ENCODE results near the gene IRGQ. TPM values are rescaled to one million over a fixed set of nuclear protein-coding genes. Genes with fewer than 3 reads are reported as not detected.

IRGQ gene
- total and polyA plus RNA-seq, 5 donors from 2014 or later, result 0.54 to 40.9 (median 1.5) TPM

DNA sequence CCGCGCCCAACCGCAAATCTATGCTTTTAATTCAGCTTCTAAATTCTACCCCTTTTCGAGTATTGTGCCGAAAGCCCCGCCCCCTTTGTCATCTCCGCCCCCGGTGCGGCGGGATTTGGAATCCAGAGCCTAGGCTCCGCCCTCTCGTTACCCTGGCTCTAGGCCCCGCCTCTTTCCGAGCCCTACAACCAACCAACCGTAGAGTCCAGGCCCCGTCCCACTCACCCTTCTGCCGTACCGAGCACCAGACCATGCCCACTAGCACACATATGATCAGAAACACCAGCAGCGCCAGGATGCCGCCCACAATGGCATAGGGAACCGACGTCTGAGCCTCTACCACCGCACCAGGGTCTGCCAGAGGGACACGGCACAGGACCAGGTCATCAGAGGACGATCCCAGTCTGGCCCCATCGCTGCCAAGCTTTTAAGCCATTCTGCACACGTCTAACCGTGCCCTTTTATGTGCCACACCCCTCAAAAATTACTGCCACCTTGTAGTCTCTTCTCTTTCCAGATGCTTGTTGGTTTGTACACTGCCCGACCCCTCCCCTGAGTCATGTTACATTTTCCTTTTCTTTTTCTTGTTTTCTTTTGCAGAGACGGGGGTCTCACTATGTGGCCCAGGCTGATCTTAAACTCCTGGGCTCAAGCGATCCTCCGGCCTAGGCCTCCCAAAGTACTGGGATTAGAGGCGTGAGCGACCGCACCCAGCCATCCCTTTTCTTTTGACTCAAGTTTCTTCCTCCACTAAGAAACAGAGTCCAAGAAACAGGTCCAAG, 28.1 kb upstream of the IRGQ start:
- Mint-ChIP-seq H3K9me3 (no peaks in the 10 kb centered on the region), H3K27me3 (peaks cover 17% of the 10 kb centered on the region), H3K36me3 (no peaks in the 10 kb centered on the region), H3K4me1 (peaks cover 10 to 42% (median 17%) of the 10 kb centered on the region in 4 donors), H3K27ac (peak overlapping the region in 2 of 3 donors; percentile 38 to 52), H3K4me3 (peak overlapping the region in 2 of 4 donors; percentile 43 to 86)
- Histone ChIP-seq H3K4me3 (ENCODE audit: low read depth, low read length) (no peak overlapping the region), H3K4me1 (ENCODE audit: control insufficient read depth, insufficient read depth, low read length, poor library complexity, severe bottlenecking) (peaks cover 14% of the 10 kb centered on the region), H3K27ac (ENCODE audit: insufficient read depth, low read length, poor library complexity, severe bottlenecking) (no peak overlapping the region), H3K36me3 (ENCODE audit: control insufficient read depth, insufficient read depth, low read length) (no peaks in the 10 kb centered on the region), H3K9me3 (ENCODE audit: control insufficient read depth in 2 of 2, low read length in 2 of 2) (no peaks in the 10 kb centered on the region), H3K27me3 (ENCODE audit: control insufficient read depth, insufficient read depth, low read length) (no peaks in the 10 kb centered on the region)
- ATAC-seq (ENCODE audit: low read depth in 2 of 2) (no peak), DNase-seq (no peak)

DNA sequence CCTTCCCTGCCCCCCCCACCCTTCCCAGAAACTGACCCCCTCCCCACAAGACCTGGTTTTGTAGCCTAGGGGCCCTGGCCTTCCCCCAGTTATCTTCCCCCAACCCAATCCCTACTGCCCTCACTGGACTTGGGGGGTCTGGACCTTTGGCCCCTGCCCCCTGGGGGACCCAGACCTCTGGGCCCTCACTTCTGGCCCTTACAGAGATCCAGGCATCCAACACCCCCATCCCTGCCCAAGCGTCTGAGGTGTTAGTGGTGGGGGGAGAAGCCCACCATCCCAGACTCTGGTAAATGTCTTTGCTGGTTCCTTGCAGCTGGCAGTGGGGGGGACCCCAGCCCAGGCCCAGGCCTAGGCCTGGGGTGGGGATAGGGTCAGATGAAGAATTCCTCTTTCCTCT, 27.0 kb upstream of the IRGQ start:
- Histone ChIP-seq H3K4me1 (ENCODE audit: control insufficient read depth, insufficient read depth, low read length, poor library complexity, severe bottlenecking) (peaks cover 23% of the 10 kb centered on the region), H3K27me3 (ENCODE audit: control insufficient read depth, insufficient read depth, low read length) (no peaks in the 10 kb centered on the region), H3K36me3 (ENCODE audit: control insufficient read depth, insufficient read depth, low read length) (no peaks in the 10 kb centered on the region), H3K27ac (ENCODE audit: insufficient read depth, low read length, poor library complexity, severe bottlenecking) (no peak overlapping the region), H3K4me3 (ENCODE audit: low read depth, low read length) (no peak overlapping the region), H3K9me3 (ENCODE audit: control insufficient read depth in 2 of 2, low read length in 2 of 2) (no peaks in the 10 kb centered on the region)
- no peaks in the 10 kb centered on the region for H3K36me3 Mint-ChIP-seq
- peaks cover 10 to 49% (median 19%) of the 10 kb centered on the region in 4 donors for H3K4me1 Mint-ChIP-seq
- H3K4me3 Mint-ChIP-seq, result peak overlapping the region in 1 of 4 donors; percentile 43
- H3K27me3 Mint-ChIP-seq, result peaks cover 12% of the 10 kb centered on the region
- H3K27ac Mint-ChIP-seq, result no peak overlapping the region
- DNase-seq (no peak), ATAC-seq (ENCODE audit: low read depth in 2 of 2) (no peak)
- no peaks in the 10 kb centered on the region for H3K9me3 Mint-ChIP-seq

DNA sequence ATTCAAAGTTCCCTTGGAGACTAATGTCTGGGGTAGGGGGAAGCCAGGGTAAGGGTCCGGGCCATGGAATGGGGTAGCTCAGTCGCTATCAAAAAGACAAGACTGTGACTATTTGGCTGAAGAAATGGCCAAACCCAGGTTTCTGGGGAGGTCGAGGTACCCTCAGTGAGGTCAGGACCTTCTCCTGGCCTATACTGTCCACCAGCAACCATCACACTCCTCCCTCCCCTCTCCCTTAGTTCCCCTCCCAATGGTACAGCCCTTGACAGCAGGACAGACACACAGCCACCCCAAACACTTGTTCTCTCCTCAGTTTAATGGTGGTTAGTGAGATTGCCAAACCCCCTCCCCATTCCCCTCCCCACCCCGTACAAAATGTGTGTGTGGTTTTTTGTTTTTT, 26.1 kb upstream of the IRGQ start:
- Histone ChIP-seq H3K4me3 (ENCODE audit: low read depth, low read length) (no peak overlapping the region), H3K36me3 (ENCODE audit: control insufficient read depth, insufficient read depth, low read length) (no peaks in the 10 kb centered on the region), H3K27me3 (ENCODE audit: control insufficient read depth, insufficient read depth, low read length) (no peaks in the 10 kb centered on the region), H3K27ac (ENCODE audit: insufficient read depth, low read length, poor library complexity, severe bottlenecking) (no peak overlapping the region), H3K4me1 (ENCODE audit: control insufficient read depth, insufficient read depth, low read length, poor library complexity, severe bottlenecking) (peaks cover 23% of the 10 kb centered on the region), H3K9me3 (ENCODE audit: control insufficient read depth in 2 of 2, low read length in 2 of 2) (no peaks in the 10 kb centered on the region)
- ATAC-seq (ENCODE audit: low read depth in 2 of 2) (no peak), DNase-seq (no peak)
- Mint-ChIP-seq H3K9me3 (no peaks in the 10 kb centered on the region), H3K27ac (peak overlapping the region in 1 of 3 donors; percentile 35), H3K4me1 (peaks cover 10 to 47% (median 21%) of the 10 kb centered on the region in 4 donors), H3K27me3 (peaks cover 5% of the 10 kb centered on the region), H3K4me3 (peak overlapping the region in 2 of 4 donors; percentile 63 to 85), H3K36me3 (no peaks in the 10 kb centered on the region)

DNA sequence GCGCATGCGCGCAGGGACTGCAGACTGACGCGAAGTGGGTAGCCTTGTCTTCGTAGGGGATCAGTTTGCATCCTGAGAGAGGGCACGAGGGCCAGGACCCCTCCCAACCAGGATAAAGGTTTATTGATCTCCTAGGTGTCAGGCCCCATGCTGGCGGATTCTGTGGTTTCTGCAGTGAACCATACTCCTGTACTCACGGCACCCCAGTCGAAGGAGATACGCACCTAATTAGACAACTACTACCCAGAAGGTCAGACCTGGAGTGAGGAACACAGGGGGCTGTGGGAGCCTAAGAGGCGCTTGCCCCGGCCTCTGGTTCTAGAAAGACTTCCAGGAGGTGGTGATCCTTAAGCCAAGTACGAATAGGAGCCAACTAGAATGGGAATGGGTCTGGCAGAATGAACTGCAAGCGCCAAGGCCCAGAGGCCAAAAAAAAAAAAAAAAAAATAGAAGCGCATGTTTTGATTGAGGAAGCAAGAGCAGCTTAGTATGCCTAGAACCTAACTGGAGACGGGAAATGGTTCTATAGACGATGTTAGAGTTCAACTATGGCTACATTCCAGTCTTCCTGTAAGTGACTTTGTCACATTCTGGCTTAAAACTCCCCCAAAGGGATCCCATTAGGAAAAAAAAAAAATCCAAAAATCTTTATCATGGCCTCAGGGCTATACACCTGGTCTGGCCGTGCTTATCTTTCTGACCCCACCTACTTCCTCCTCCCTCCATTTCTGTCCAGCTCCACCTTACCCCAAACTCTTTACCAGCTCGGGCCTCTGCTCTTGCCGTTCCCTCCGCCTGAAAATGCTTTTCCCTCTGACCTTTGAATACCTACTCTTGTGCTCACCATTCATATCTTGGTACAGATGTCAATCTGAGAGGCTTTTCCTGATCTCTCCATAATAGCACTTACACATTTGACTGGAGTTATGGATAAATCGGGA, 24.4 kb upstream of the IRGQ start:
- Histone ChIP-seq H3K27ac (ENCODE audit: insufficient read depth, low read length, poor library complexity, severe bottlenecking) (peak overlapping the region; percentile 84), H3K4me3 (ENCODE audit: low read depth, low read length) (peak overlapping the region; percentile 76), H3K27me3 (ENCODE audit: control insufficient read depth, insufficient read depth, low read length) (no peaks in the 10 kb centered on the region), H3K4me1 (ENCODE audit: control insufficient read depth, insufficient read depth, low read length, poor library complexity, severe bottlenecking) (peaks cover 22% of the 10 kb centered on the region), H3K36me3 (ENCODE audit: control insufficient read depth, insufficient read depth, low read length) (no peaks in the 10 kb centered on the region), H3K9me3 (ENCODE audit: control insufficient read depth in 2 of 2, low read length in 2 of 2) (no peaks in the 10 kb centered on the region)
- H3K4me3 Mint-ChIP-seq, result peak overlapping the region; percentile 91 to 98 (median 98)
- no peaks in the 10 kb centered on the region for H3K36me3 Mint-ChIP-seq
- ATAC-seq (ENCODE audit: low read depth in 2 of 2), result peak in 1 of 2 donors; percentile 2
- H3K27me3 Mint-ChIP-seq, result no peaks in the 10 kb centered on the region
- peak overlapping the region; percentile 95 to 98 (median 96) for H3K27ac Mint-ChIP-seq
- peak in 1 of 3 donors; percentile 81 for DNase-seq
- no peaks in the 10 kb centered on the region for H3K9me3 Mint-ChIP-seq
- H3K4me1 Mint-ChIP-seq, result peaks cover 10 to 52% (median 26%) of the 10 kb centered on the region in 4 donors

DNA sequence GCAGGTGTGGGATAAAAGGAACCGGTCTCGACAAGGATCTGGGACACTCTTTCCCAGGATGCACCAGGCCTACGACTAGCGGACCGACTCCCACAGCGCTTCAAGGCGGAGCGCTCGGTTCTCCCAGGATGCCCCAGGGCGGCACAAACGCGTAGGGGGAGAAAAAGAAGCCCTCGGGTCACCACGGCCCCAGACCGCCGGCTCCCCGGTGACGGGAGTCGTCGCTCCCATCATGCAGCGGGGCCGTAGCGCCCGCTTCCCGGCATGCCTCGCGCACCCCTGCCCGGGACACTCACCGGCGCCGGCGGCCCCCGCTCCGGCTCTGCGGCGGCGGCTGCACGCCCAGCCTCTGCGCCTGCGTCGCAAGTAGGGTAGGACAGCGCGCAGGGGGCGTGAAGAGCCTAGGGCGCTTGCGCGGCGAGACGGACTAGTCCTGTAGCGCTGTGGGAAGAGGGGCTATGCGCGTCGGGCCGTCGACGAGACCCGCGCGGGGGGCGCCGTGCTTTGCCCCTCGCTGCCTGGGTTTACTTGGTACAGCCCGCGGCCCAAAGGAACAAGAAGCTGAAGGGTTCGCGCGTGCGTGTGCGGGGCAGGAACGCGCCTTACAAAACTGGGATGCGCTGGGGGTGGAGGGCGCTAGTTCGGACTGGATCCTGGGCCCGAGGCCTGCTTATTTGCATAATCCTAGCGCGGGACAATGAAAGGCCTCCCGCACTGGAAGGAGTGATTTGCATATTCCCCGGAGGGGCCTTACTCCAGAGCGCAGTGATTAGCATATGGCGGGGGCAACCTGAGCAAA, 23.5 kb upstream of the IRGQ start, which contains the start of gene ZNF428:
Gene ZNF428 (minus strand): TSS at position 368 of the 799 bp plus-strand sequence. CDS start 5,325 bp downstream, outside the sequence.
- ATAC-seq (ENCODE audit: low read depth in 2 of 2) (peak; percentile 90 to 91), DNase-seq (peak; percentile 80 to 89 (median 85))
- Histone ChIP-seq H3K4me3 (ENCODE audit: low read depth, low read length) (peak within 1 kb of the TSS; percentile 90), H3K4me1 (ENCODE audit: control insufficient read depth, insufficient read depth, low read length, poor library complexity, severe bottlenecking) (peaks cover 18% of the 10 kb centered on the region), H3K36me3 (ENCODE audit: control insufficient read depth, insufficient read depth, low read length) (no peaks in the 10 kb centered on the region), H3K27ac (ENCODE audit: insufficient read depth, low read length, poor library complexity, severe bottlenecking) (peak within 1 kb of the TSS; percentile 84), H3K27me3 (ENCODE audit: control insufficient read depth, insufficient read depth, low read length) (no peaks in the 10 kb centered on the region), H3K9me3 (ENCODE audit: control insufficient read depth in 2 of 2, low read length in 2 of 2) (no peaks in the 10 kb centered on the region)
- Mint-ChIP-seq H3K9me3 (no peaks in the 10 kb centered on the region), H3K4me1 (peaks cover 10 to 43% (median 27%) of the 10 kb centered on the region in 4 donors), H3K4me3 (peak within 1 kb of the TSS; percentile 91 to 98 (median 98)), H3K36me3 (no peaks in the 10 kb centered on the region), H3K27ac (peak within 1 kb of the TSS; percentile 95 to 98 (median 96)), H3K27me3 (no peaks in the 10 kb centered on the region)

DNA sequence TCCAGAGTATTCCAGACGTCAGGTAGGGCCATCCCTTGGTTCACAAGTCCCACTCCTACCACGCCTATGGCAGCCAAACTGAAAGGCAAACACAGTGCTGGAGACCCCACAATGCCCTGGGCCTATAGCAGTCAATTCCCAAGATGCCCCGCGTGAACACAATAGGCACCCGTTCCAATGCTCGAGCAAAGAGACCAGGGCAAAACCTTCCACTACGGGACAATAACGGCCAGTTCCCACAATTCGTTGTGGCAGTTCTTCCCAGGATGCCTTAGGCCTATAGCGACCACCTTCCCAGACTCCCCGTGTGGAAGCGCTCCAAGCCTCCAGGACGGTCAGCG, 23.0 kb upstream of the IRGQ start:
- no peaks in the 10 kb centered on the region for H3K27me3 Mint-ChIP-seq
- Histone ChIP-seq H3K4me3 (ENCODE audit: low read depth, low read length) (peak overlapping the region; percentile 90), H3K27ac (ENCODE audit: insufficient read depth, low read length, poor library complexity, severe bottlenecking) (peak overlapping the region; percentile 84), H3K9me3 (ENCODE audit: control insufficient read depth in 2 of 2, low read length in 2 of 2) (no peaks in the 10 kb centered on the region), H3K27me3 (ENCODE audit: control insufficient read depth, insufficient read depth, low read length) (no peaks in the 10 kb centered on the region), H3K36me3 (ENCODE audit: control insufficient read depth, insufficient read depth, low read length) (peaks cover 3% of the 10 kb centered on the region), H3K4me1 (ENCODE audit: control insufficient read depth, insufficient read depth, low read length, poor library complexity, severe bottlenecking) (peaks cover 18% of the 10 kb centered on the region)
- peak overlapping the region; percentile 91 to 98 (median 98) for H3K4me3 Mint-ChIP-seq
- H3K27ac Mint-ChIP-seq, result peak overlapping the region; percentile 85 to 98 (median 96)
- ATAC-seq (ENCODE audit: low read depth in 2 of 2), result no peak
- peak in 1 of 3 donors; percentile 76 for DNase-seq
- peaks cover 10 to 43% (median 26%) of the 10 kb centered on the region in 4 donors for H3K4me1 Mint-ChIP-seq
- H3K36me3 Mint-ChIP-seq, result peaks cover 4% of the 10 kb centered on the region
- H3K9me3 Mint-ChIP-seq, result no peaks in the 10 kb centered on the region

DNA sequence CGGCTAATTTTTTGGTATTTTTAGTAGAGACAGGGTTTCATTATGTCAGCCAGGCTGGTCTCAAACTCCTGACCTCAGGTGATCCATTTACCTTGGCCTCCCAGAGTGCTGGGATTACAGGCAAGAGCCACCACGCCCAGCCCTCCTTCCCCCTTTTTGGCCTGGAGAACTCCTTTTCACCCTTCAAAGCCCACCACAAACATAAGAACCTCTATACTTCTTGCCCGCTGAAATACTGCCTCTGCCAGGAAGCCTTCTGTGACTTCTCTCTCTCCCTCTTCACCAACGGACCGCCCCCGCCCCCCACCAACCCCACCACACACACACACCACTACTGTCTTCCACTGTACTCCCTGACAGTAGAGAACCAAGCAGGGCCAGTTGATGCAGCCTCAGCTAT, 21.0 kb upstream of the IRGQ start:
- DNase-seq (no peak), ATAC-seq (ENCODE audit: low read depth in 2 of 2) (no peak)
- Histone ChIP-seq H3K4me1 (ENCODE audit: control insufficient read depth, insufficient read depth, low read length, poor library complexity, severe bottlenecking) (peaks cover 18% of the 10 kb centered on the region), H3K9me3 (ENCODE audit: control insufficient read depth in 2 of 2, low read length in 2 of 2) (no peaks in the 10 kb centered on the region), H3K4me3 (ENCODE audit: low read depth, low read length) (no peak overlapping the region), H3K36me3 (ENCODE audit: control insufficient read depth, insufficient read depth, low read length) (peaks cover 19% of the 10 kb centered on the region), H3K27ac (ENCODE audit: insufficient read depth, low read length, poor library complexity, severe bottlenecking) (no peak overlapping the region), H3K27me3 (ENCODE audit: control insufficient read depth, insufficient read depth, low read length) (no peaks in the 10 kb centered on the region)
- Mint-ChIP-seq H3K27me3 (no peaks in the 10 kb centered on the region), H3K4me1 (peaks cover 15 to 44% (median 27%) of the 10 kb centered on the region in 4 donors), H3K27ac (peak overlapping the region in 1 of 3 donors; percentile 35), H3K36me3 (peaks cover 9% of the 10 kb centered on the region), H3K4me3 (peak overlapping the region in 3 of 4 donors; percentile 51 to 64 (median 55)), H3K9me3 (no peaks in the 10 kb centered on the region)
